ENCODE data around the gene LANCL3. TPM values are rescaled to one million over a fixed set of nuclear protein-coding genes. Genes with fewer than 3 reads are reported as not detected.
"Not testable (repeated sequence)": the region's sequence is repeated elsewhere in the genome, so short reads cannot be mapped to it uniquely, and the experiment has no call there.

Gene LANCL3
- total RNA-seq, 2 experiments from 2014 or later, result 0.05 to 0.11 TPM

- H3K9me3 Mint-ChIP-seq, result no peaks in the 10 kb centered on the region
- no peaks in the 10 kb centered on the region for H3K4me1 ChIP-seq (ENCODE audit: insufficient read depth, low read length)
- no peak overlapping the region for H3K4me3 Mint-ChIP-seq
- H3K27me3 ChIP-seq (ENCODE audit: control insufficient read depth in 1 of 2, insufficient read depth in 2 of 2, low read length in 2 of 2), result no peaks in the 10 kb centered on the region
- H3K4me1 Mint-ChIP-seq (ENCODE audit: low read depth), result no peaks in the 10 kb centered on the region
- no peak overlapping the region for H3K27ac ChIP-seq (ENCODE audit: low read depth in 1 of 2, low read length in 2 of 2)
- no peaks in the 10 kb centered on the region for H3K27me3 Mint-ChIP-seq
- ATAC-seq (ENCODE audit: poor library complexity) (no peak), DNase-seq (no peak)
- H3K36me3 ChIP-seq (ENCODE audit: insufficient read depth, low read length), result no peaks in the 10 kb centered on the region
- ChIA-PET CTCF (no interaction called here), POLR2A (no interaction called here)
- no peak for TF ChIP-seq CTCF (IDR thresholded peaks at IDR 0.05)
- H3K4me3 ChIP-seq (ENCODE audit: low read length), result no peak overlapping the region
- H3K9me3 ChIP-seq (ENCODE audit: control insufficient read depth in 1 of 2, insufficient read depth in 1 of 2, low read length in 2 of 2), result no peaks in the 10 kb centered on the region
- H3K36me3 Mint-ChIP-seq (ENCODE audit: low read depth), result no peaks in the 10 kb centered on the region
- intact Hi-C loops (cut with DNase I, micrococcal nuclease), result no loop called here
- H3K27ac Mint-ChIP-seq, result no peak overlapping the region
Observed at GRCh38 chrX:37646254-37646653, 74.8 kb downstream of the LANCL3 start.

GRCh38 chrX:37650879-37651278 is 79.4 kb downstream of the LANCL3 start:
- intact Hi-C loops (cut with DNase I, micrococcal nuclease); H3K36me3 Mint-ChIP-seq (ENCODE audit: low read depth); H3K4me1 ChIP-seq (ENCODE audit: insufficient read depth, low read length); H3K27me3 Mint-ChIP-seq; H3K4me3 Mint-ChIP-seq; CTCF ChIA-PET; H3K36me3 ChIP-seq (ENCODE audit: insufficient read depth, low read length); H3K27ac Mint-ChIP-seq; H3K27ac ChIP-seq (ENCODE audit: low read depth in 1 of 2, low read length in 2 of 2); H3K27me3 ChIP-seq (ENCODE audit: control insufficient read depth in 1 of 2, insufficient read depth in 2 of 2, low read length in 2 of 2); H3K4me3 ChIP-seq (ENCODE audit: low read length); ATAC-seq (ENCODE audit: poor library complexity); H3K4me1 Mint-ChIP-seq (ENCODE audit: low read depth); DNase-seq; POLR2A ChIA-PET; H3K9me3 ChIP-seq (ENCODE audit: control insufficient read depth in 1 of 2, insufficient read depth in 1 of 2, low read length in 2 of 2); H3K9me3 Mint-ChIP-seq: not testable (repeated sequence)

- intact Hi-C loops (cut with DNase I, micrococcal nuclease), result no loop called here
- Mint-ChIP-seq H3K27me3 (no peaks in the 10 kb centered on the region), H3K36me3 (ENCODE audit: low read depth) (no peaks in the 10 kb centered on the region), H3K9me3 (no peaks in the 10 kb centered on the region), H3K4me3 (no peak overlapping the region), H3K27ac (no peak overlapping the region), H3K4me1 (ENCODE audit: low read depth) (no peaks in the 10 kb centered on the region)
- ChIA-PET CTCF (no interaction called here), POLR2A (interaction anchor here (0.7 kb wide), 1 partner anchor 254 kb away, joined by 3 read pairs; no protein-coding TSS in a partner anchor)
- Histone ChIP-seq H3K4me3 (ENCODE audit: low read length) (no peak overlapping the region), H3K36me3 (ENCODE audit: insufficient read depth, low read length) (no peaks in the 10 kb centered on the region), H3K27ac (ENCODE audit: low read depth in 1 of 2, low read length in 2 of 2) (no peak overlapping the region), H3K9me3 (ENCODE audit: control insufficient read depth in 1 of 2, insufficient read depth in 1 of 2, low read length in 2 of 2) (no peaks in the 10 kb centered on the region), H3K4me1 (ENCODE audit: insufficient read depth, low read length) (no peaks in the 10 kb centered on the region), H3K27me3 (ENCODE audit: control insufficient read depth in 1 of 2, insufficient read depth in 2 of 2, low read length in 2 of 2) (no peaks in the 10 kb centered on the region)
- no peak for TF ChIP-seq CTCF (IDR thresholded peaks at IDR 0.05)
- ATAC-seq (ENCODE audit: poor library complexity) (no peak), DNase-seq (no peak)
Observed at GRCh38 chrX:37651921-37652452, 80.5 kb downstream of the LANCL3 start.

GRCh38 chrX:37652589-37653231 is 81.2 kb downstream of the LANCL3 start:
- no peaks in the 10 kb centered on the region for H3K27me3 ChIP-seq (ENCODE audit: control insufficient read depth in 1 of 2, insufficient read depth in 2 of 2, low read length in 2 of 2)
- H3K27ac Mint-ChIP-seq, result no peak overlapping the region
- no peaks in the 10 kb centered on the region for H3K36me3 Mint-ChIP-seq (ENCODE audit: low read depth)

More at GRCh38 chrX:37652589-37653231, 81.2 kb downstream of the LANCL3 start:
- POLR2A ChIA-PET, result no interaction called here
- DNase-seq, result no peak
- Mint-ChIP-seq H3K4me3 (no peak overlapping the region), H3K9me3 (no peaks in the 10 kb centered on the region), H3K27me3 (no peaks in the 10 kb centered on the region), H3K4me1 (ENCODE audit: low read depth) (no peaks in the 10 kb centered on the region)
- Histone ChIP-seq H3K27ac (ENCODE audit: low read depth in 1 of 2, low read length in 2 of 2) (no peak overlapping the region), H3K4me3 (ENCODE audit: low read length) (no peak overlapping the region), H3K4me1 (ENCODE audit: insufficient read depth, low read length) (no peaks in the 10 kb centered on the region), H3K36me3 (ENCODE audit: insufficient read depth, low read length) (no peaks in the 10 kb centered on the region), H3K9me3 (ENCODE audit: control insufficient read depth in 1 of 2, insufficient read depth in 1 of 2, low read length in 2 of 2) (no peaks in the 10 kb centered on the region)
- TF ChIP-seq CTCF (IDR thresholded peaks at IDR 0.05), result no peak
- no peak for ATAC-seq (ENCODE audit: poor library complexity)
- intact Hi-C loops (cut with DNase I, micrococcal nuclease), result no loop called here
- CTCF ChIA-PET, result no interaction called here

All from CD4-positive, alpha-beta T cell (primary cell).